Keratinocyte (primary cell): ENCODE measurements around the gene ANKRD34A.
"Not testable (repeated sequence)": the region's sequence is repeated elsewhere in the genome, so short reads cannot be mapped to it uniquely, and the experiment has no call there.

Experiments
- CTCF ChIP-seq, 3 experiments: IDR thresholded peaks in 1 of 3; conservative IDR thresholded peaks in 1 of 3; optimal IDR thresholded peaks in 1 of 3; 2 replicates in 2 of 3; 3 replicates in 1 of 3; pipeline versions ENCODE3 to v1.5.1; 2011; ENCODE audit warnings: low read length in 3 of 3, mild to moderate bottlenecking in 3 of 3, moderate library complexity in 2 of 3, control low read depth in 1 of 3, inconsistent platforms in 1 of 3; ENCODE audit not compliant: insufficient read depth in 2 of 3; ENCODE audit errors: extremely low read depth in 1 of 3
- EZH2 ChIP-seq: IDR thresholded peaks from one replicate; pipeline ENCODE4 v1.6.1; 2012; ENCODE audit warnings: inconsistent platforms, mild to moderate bottlenecking, low read length, moderate library complexity

GRCh38 chr1:145920297-145920696 lies 44.1 kb downstream of the ANKRD34A start:
- TF ChIP-seq CTCF (optimal IDR thresholded peaks at IDR 0.05 in 1 of 3, IDR thresholded peaks at IDR 0.05 in 1 of 3, conservative IDR thresholded peaks at IDR 0.05 in 1 of 3; ENCODE audit: extremely low read depth in 1 of 3, insufficient read depth in 2 of 3, low read length in 3 of 3); EZH2: not testable (repeated sequence)
